Stromal cell of bone marrow (primary cell): ENCODE results near the gene IL13RA1.
A peak's percentile ranks its signal among the peaks of the same experiment; 100 is the strongest.
"Not testable (repeated sequence)": the region's sequence is repeated elsewhere in the genome, so short reads cannot be mapped to it uniquely, and the experiment has no call there.

Source experiments
- DNase-seq: peaks from one replicate; pipeline ENCODE4 v3.0.0-alpha.2; 2012; ENCODE audit warnings: low read depth

Gene IL13RA1

DNA sequence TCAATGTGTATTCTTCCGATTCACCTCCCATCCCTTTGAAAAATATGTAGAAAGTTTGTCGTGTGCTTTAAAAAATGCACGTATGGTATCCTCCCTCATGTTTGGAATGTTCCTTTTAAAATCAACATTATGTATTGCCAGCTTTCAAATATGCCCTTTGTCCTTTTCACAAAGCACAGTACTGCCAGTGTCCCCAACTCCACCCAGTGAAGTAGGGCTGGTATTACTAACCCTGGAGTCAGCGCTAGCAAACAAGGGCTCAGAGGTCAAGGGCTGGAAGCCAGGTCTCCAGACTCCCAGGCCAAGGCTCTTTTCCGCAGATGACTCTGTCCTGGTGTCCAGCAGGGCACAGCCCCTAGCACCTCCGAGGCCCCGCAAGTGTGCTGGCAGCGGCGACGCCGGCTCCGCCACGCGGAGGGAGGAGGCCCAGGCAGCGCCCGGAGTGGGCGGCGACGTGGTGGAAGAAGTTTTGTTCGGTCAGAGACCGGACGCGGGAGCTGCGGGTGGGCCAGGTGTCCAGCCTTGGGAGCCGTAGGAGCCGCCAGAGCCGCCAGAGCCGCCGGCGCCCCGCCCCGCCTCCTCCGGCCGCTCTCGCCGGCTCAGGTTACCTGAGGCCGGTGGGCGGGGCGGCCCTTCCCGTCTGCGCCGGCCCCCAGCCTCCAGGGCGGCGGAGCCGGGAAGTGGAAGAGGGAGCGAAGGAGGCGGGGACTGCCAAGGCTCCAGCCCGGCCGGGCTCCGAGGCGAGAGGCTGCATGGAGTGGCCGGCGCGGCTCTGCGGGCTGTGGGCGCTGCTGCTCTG lies at the start of gene IL13RA1:
TSS of gene IL13RA1 (plus strand) at position 720 of the 799 bp plus-strand sequence. CDS start at position 753, 33 bp downstream.
- peak; percentile 66 for DNase-seq

- DNase-seq: no peak
These were observed 48.1 kb upstream of the IL13RA1 start for GRCh38 chrX:118679290-118679689.

GRCh38 chrX:118682258-118683014 lies 45.0 kb upstream of the IL13RA1 start:
- no peak for DNase-seq

DNA sequence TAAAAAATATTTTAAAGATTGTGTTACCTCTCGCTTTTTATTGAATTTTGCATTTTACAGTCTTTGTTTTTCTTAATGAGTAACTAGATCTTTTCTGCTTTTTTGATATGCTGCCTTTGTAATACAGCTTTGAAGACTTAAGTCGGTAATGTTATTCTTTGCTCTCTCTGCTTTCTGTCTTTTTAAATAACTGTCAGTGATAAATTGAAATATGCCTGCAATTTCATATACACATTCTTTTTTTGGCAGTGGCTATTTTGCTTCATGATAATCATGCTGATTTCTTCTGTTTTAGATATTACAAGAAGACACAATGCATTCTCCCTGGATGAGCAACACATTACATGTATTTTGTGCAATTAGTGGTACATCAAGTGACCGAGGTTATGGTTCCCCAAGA lies 42.0 kb upstream of the IL13RA1 start:
- DNase-seq: no peak

DNA sequence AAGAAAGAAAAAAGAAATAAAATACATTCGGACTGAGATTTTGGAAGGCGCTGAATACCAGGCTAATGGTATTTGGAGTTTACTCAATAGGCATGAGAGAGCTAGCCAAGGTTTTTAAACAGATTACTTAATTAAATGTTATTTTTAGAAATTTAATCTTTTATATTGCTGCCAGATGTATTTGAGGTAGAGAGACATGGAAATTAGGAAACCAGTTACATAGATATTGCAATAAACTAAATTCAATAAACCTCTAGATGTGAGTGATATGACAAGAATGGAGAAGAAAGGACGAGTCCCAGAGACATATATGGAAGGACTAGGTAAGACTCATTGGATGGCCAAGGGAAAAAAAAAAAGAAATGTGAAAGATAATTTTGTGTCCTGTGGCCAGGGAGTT lies 38.5 kb upstream of the IL13RA1 start:
- DNase-seq: no peak

GRCh38 chrX:118693843-118694242 lies 33.6 kb upstream of the IL13RA1 start:
- DNase-seq: no peak

DNA sequence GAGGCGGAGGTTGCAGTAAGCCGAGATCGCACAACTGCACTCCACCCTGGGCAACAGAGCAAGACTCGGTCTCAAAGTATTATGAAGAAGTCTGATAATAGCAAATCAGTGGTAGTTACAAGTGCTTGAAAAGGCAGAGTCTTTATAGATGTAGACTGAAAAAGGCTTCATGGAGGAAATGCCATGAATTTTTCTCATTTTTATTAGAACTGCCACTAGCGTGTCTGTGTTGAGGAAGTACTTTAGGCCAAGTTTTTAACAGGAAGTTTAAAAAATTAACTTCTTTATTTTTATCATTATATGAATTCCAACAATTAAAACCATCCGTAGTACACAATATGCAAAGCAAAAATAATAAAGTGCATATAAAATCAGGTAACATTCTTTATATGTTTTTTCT lies 32.8 kb upstream of the IL13RA1 start:
- no peak for DNase-seq

GRCh38 chrX:118698516-118699170 lies 28.8 kb upstream of the IL13RA1 start:
- peak; percentile 2 for DNase-seq

DNA sequence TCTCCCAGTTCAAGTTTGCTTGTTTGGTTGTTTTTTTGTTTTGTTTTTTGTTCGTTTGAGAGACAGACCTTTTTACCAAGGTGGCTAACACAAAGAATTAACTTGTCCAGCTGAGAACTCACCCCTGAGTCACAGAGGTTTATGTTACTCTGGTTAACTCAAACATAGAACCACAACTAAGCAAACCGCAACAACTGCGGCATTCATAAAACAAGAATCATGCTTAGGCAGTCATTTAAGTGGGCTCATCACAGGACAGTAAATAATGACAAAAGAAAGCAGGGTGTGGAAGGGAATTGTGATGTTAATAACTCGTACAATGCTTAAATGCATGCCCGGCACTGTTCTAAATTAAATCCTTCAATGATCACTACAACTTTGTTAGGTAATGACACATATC lies 24.7 kb upstream of the IL13RA1 start:
- no peak for DNase-seq

DNA sequence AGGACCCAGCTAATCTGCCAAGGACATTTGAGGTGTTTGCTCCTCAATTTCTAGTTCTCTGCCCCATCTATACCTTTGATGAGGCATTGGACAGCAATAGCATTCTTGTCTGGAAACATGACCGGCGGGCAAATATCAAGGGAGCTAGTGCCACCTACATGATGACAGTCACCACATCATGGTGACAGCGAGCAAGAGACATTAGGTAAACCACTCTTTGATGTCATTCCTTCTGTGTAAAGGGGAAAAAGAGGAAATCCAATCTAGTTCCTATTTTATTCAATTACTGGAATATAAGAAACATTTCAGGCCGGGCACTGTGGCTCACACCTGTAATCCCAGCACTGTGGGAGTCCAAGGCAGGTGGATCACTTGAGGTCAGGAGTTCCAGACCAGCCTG lies 20.7 kb upstream of the IL13RA1 start:
- no peak for DNase-seq

GRCh38 chrX:118714521-118714920 lies 12.9 kb upstream of the IL13RA1 start:
- no peak for DNase-seq

DNA sequence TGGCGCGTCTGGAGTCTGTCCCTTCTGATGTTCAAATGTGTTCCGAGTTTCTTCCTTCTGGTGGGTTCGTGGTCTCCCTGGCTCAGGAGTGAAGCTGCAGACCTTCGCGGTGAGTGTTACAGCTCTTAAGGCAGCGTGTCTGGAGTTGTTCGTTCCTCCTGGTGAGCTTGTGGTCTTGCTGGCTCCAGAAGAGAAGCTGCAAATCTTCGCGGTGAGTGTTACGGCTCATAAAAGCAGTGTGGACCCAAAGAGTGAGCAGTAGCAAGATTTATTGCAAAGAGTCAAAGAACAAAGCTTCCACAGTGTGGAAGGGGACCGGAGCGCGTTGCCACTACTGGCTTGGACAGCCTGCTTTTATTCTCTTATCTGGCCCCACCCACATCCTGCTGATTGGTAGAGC lies 11.5 kb upstream of the IL13RA1 start:
- DNase-seq: not testable (repeated sequence)

DNA sequence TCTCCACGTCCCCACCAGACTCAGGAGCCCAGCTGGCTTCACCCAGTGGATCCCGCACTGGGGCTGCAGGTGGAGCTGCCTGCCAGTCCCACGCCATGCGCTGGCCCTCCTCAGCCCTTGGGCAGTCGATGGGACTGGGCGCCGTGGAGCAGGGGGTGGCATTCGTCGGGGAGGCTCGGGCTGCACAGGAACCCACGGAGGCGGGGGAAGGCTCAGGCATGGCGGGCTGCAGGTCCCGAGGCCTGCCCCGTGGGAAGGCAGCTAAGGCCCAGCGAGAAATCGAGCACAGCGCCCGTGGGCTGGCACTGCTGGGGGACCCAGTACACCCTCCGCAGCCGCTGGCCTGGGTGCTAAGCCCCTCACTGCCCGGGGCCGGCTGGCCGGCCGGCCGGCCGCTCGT lies 10.6 kb upstream of the IL13RA1 start:
- DNase-seq: not testable (repeated sequence)

DNA sequence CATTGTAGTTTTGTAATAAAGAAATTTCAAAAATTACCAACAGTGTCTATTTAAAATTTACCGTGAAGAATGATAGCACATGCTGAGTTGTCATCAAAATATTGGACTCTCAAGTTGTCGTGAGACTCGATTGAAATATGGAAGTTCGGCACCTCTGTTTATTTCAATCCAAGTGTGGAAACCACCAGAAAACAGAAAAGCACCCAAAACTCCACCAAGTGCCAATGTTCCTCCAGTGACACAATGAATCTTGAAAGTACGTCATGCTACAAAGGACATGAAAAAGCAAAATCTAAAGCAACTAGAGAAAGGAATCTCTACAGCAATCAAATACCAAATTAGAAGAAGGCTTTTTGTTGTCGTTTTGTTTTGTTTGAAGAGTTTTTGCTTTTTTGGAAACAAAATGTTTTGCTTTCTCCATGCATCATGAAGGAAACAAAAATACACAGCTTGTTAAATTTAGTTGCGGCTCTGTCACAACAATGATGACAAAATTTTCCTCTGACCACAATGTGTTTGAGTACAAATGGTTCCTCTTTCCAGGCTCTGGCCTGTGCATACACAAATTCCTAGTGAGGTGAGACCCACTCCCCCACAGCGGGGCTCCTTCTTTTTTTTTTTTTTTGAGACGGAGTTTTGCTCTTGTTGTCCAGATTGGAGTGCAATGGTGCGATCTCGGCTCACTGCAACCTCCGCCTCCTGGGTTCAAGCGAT lies 9.6 kb upstream of the IL13RA1 start:
- no peak for DNase-seq

GRCh38 chrX:118718737-118719136 lies 8.7 kb upstream of the IL13RA1 start:
- no peak for DNase-seq

- no peak for DNase-seq
These were observed 7.2 kb upstream of the IL13RA1 start for GRCh38 chrX:118720058-118720707.

- DNase-seq: no peak
These were observed 4.0 kb upstream of the IL13RA1 start for GRCh38 chrX:118723376-118723775.

- no peak for DNase-seq
These were observed 3.0 kb upstream of the IL13RA1 start for GRCh38 chrX:118724365-118724764.

DNA sequence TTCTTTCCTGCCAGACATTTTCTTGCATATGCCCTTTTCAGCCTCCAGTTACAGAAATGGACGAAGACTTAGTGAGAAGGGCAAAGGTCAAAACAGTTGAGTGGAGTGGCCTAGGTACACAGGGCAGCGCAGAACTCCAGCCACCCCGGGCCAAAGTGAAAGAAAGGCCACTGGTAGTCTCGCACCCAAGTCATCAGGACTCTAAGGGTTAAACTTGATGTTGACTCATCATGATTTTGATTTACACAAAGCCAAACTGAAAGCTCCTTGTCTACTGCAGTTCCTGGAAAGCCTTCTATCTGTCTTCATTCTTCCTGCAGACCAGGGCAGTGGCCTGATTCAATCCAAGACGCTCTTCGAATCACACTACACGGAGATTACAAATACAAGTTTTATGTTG lies 2.6 kb upstream of the IL13RA1 start:
- no peak for DNase-seq

DNA sequence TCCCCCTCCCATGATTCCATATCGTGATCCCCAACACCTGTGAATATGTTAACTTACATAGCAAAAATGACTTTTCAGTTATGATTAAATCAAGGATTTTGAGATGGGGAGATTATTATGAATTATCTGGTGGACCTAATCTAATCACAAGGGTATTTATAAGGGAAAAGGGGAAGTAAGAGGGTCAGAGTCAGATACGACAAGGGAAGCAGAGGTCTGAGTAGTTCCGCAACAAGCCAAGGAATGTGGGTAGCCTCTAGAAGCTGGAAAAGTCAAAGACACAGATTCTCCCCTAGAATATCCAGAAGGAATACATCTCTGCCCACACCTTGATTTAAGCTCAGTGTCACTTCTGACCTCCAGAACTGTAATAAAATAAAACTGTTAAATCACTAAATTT lies 1.0 kb upstream of the IL13RA1 start:
- DNase-seq: no peak

DNA sequence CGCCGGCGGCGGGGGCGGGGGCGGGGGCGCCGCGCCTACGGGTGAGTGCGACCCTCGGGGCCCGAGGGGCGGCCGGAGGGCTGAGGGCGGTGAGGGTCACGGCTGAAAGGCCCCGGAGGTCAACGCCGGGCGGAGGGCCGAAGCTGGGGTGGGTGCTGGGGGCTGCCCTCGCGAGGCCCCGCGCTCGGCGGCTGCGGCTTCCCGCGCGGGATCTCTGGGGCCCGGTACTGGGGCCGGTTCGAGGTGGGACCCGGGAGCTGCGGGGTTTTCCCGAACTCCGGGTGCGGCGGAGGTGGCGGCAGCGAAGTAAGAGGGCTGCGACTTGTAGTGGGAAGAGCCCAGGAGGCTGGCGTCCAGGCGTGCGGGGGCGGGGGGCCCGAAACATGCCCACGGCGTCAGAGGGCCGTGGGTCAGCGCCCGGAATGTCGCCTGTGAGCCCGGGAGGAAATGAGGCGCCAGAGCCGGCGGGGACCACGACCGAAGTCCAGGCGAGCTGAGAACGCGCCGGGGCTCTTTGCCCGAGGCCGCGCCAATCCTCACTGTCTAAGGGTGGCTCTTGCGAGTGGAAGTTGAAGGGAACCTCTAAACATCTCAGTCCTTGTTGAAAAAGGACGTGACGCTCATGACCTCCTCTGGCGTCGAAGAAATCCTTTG lies 407 bp downstream of the IL13RA1 start:
- no peak for DNase-seq
